Measurements from ENCODE around the gene FXYD6. TPM values are rescaled to one million over a fixed set of nuclear protein-coding genes. Genes with fewer than 3 reads are reported as not detected.

FXYD6 gene
- total RNA-seq, 1 donor from 2014 or later: 0.99 TPM

- peaks cover 10% of the 10 kb centered on the region for H3K27me3 Mint-ChIP-seq (ENCODE audit: unreplicated experiment)
- H3K4me3 Mint-ChIP-seq (ENCODE audit: unreplicated experiment): no peak overlapping the region
- H3K4me1 Mint-ChIP-seq (ENCODE audit: unreplicated experiment): no peaks in the 10 kb centered on the region
- H3K36me3 Mint-ChIP-seq (ENCODE audit: unreplicated experiment): no peaks in the 10 kb centered on the region
- no peaks in the 10 kb centered on the region for H3K9me3 Mint-ChIP-seq (ENCODE audit: unreplicated experiment)
- TF ChIP-seq, protein P1, sequence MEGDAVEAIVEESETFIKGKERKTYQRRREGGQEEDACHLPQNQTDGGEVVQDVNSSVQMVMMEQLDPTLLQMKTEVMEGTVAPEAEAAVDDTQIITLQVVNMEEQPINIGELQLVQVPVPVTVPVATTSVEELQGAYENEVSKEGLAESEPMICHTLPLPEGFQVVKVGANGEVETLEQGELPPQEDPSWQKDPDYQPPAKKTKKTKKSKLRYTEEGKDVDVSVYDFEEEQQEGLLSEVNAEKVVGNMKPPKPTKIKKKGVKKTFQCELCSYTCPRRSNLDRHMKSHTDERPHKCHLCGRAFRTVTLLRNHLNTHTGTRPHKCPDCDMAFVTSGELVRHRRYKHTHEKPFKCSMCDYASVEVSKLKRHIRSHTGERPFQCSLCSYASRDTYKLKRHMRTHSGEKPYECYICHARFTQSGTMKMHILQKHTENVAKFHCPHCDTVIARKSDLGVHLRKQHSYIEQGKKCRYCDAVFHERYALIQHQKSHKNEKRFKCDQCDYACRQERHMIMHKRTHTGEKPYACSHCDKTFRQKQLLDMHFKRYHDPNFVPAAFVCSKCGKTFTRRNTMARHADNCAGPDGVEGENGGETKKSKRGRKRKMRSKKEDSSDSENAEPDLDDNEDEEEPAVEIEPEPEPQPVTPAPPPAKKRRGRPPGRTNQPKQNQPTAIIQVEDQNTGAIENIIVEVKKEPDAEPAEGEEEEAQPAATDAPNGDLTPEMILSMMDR (IDR thresholded peaks at IDR 0.05): no peak
- H3K27ac Mint-ChIP-seq (ENCODE audit: unreplicated experiment): no peak overlapping the region
- DNase-seq (ENCODE audit: extremely low spot score, unreplicated experiment): no peak
These were observed 46.8 kb upstream of the FXYD6 start for GRCh38 chr11:117923275-117923674.

GRCh38 chr11:117921893-117922292 lies 45.4 kb upstream of the FXYD6 start:
- no peaks in the 10 kb centered on the region for H3K36me3 Mint-ChIP-seq (ENCODE audit: unreplicated experiment)
- DNase-seq (ENCODE audit: extremely low spot score, unreplicated experiment): no peak
- H3K27ac Mint-ChIP-seq (ENCODE audit: unreplicated experiment): no peak overlapping the region
- H3K4me1 Mint-ChIP-seq (ENCODE audit: unreplicated experiment): no peaks in the 10 kb centered on the region
- TF ChIP-seq, protein P1 (IDR thresholded peaks at IDR 0.05): no peak
- peaks cover 5% of the 10 kb centered on the region for H3K27me3 Mint-ChIP-seq (ENCODE audit: unreplicated experiment)
- H3K4me3 Mint-ChIP-seq (ENCODE audit: unreplicated experiment): no peak overlapping the region
- H3K9me3 Mint-ChIP-seq (ENCODE audit: unreplicated experiment): no peaks in the 10 kb centered on the region

DNA sequence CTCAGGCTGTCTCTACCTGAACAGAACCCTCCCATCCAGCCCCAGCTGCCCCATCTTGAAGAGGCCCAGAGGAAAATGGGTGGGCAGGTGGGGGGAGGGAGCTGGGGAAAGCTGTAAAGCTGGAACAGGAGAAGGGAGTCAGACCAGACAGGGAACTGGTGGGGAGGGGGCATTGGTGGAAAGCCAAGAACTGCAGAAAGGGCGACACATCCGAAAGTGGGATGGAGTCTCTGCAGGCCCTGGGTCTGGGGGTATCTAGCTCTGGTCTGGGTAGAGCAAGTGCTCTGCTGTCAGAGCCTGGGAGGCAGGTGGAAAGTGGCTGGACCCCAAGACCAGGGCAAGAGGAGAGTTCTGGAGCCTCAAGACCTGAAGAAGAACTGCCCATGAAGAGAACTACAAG lies 45.0 kb upstream of the FXYD6 start:
- no peaks in the 10 kb centered on the region for H3K9me3 Mint-ChIP-seq (ENCODE audit: unreplicated experiment)
- DNase-seq (ENCODE audit: extremely low spot score, unreplicated experiment): no peak
- H3K36me3 Mint-ChIP-seq (ENCODE audit: unreplicated experiment): no peaks in the 10 kb centered on the region
- H3K27ac Mint-ChIP-seq (ENCODE audit: unreplicated experiment): no peak overlapping the region
- H3K4me1 Mint-ChIP-seq (ENCODE audit: unreplicated experiment): no peaks in the 10 kb centered on the region
- TF ChIP-seq, protein P1 (IDR thresholded peaks at IDR 0.05): no peak
- H3K4me3 Mint-ChIP-seq (ENCODE audit: unreplicated experiment): no peak overlapping the region
- H3K27me3 Mint-ChIP-seq (ENCODE audit: unreplicated experiment): peaks cover 3% of the 10 kb centered on the region

- no peak for DNase-seq (ENCODE audit: extremely low spot score, unreplicated experiment)
- Mint-ChIP-seq H3K4me1 (ENCODE audit: unreplicated experiment) (no peaks in the 10 kb centered on the region), H3K27ac (ENCODE audit: unreplicated experiment) (no peak overlapping the region), H3K9me3 (ENCODE audit: unreplicated experiment) (no peaks in the 10 kb centered on the region), H3K27me3 (ENCODE audit: unreplicated experiment) (peaks cover 12% of the 10 kb centered on the region), H3K36me3 (ENCODE audit: unreplicated experiment) (no peaks in the 10 kb centered on the region), H3K4me3 (ENCODE audit: unreplicated experiment) (no peak overlapping the region)
- TF ChIP-seq, protein P1 (IDR thresholded peaks at IDR 0.05): no peak
These were observed 43.3 kb upstream of the FXYD6 start for GRCh38 chr11:117919781-117920221.

GRCh38 chr11:117919341-117919740 lies 42.9 kb upstream of the FXYD6 start:
- TF ChIP-seq, protein P1 (IDR thresholded peaks at IDR 0.05): no peak
- peaks cover 16% of the 10 kb centered on the region for H3K27me3 Mint-ChIP-seq (ENCODE audit: unreplicated experiment)
- no peaks in the 10 kb centered on the region for H3K4me1 Mint-ChIP-seq (ENCODE audit: unreplicated experiment)
- DNase-seq (ENCODE audit: extremely low spot score, unreplicated experiment): no peak
- H3K36me3 Mint-ChIP-seq (ENCODE audit: unreplicated experiment): no peaks in the 10 kb centered on the region
- H3K9me3 Mint-ChIP-seq (ENCODE audit: unreplicated experiment): no peaks in the 10 kb centered on the region
- no peak overlapping the region for H3K27ac Mint-ChIP-seq (ENCODE audit: unreplicated experiment)
- no peak overlapping the region for H3K4me3 Mint-ChIP-seq (ENCODE audit: unreplicated experiment)
